Caco-2 (cell line): ENCODE data around the gene TGM5. TPM values are rescaled to one million over a fixed set of nuclear protein-coding genes. Genes with fewer than 3 reads are reported as not detected.

Experiments used
- BruUV-seq: library from RNA; stranded (reverse); fragments of 400-500 nt; replicated peaks from 2 replicates; lab custom pipeline; 2021; lab: Mats Ljungman, UMichigan
- CTCF ChIA-PET: fragments of 300-600 bp; sonication (Branson Sonifier 250); formaldehyde crosslinking; loops from one replicate; lab custom pipeline; 2022; ENCODE audit warnings: antibody characterized with exemption; lab: Charles Lee
- POLR2A ChIA-PET: fragments of 300-600 bp; sonication (Branson Sonifier 250); formaldehyde crosslinking; loops from one replicate; lab custom pipeline; 2022; ENCODE audit warnings: antibody characterized with exemption; lab: Charles Lee
- DNase-seq, 2 experiments: peaks; one replicate each; pipeline versions ENCODE4 v3.0.0 to v3.0.0-alpha.2; 2020 to 2022
- H3K27me3 ChIP-seq: replicated peaks from 2 replicates; pipeline ENCODE4 v1.6.0; 2011; ENCODE audit warnings: low read length; ENCODE audit not compliant: control insufficient read depth, insufficient read depth
- H3K36me3 ChIP-seq: 2 replicates; pipeline ENCODE4 v1.5.1; 2011; ENCODE audit warnings: low read length; ENCODE audit not compliant: control insufficient read depth, insufficient read depth
- H3K4me1 ChIP-seq: fragments of 250-450 bp; sonication (Bioruptor Pico); 2 replicates; pipeline ENCODE4 v1.5.1; 2020; ENCODE audit warnings: mild to moderate bottlenecking
- H3K4me3 ChIP-seq: 2 replicates; pipeline ENCODE4 v1.5.1; 2011; ENCODE audit warnings: low read depth, mild to moderate bottlenecking, control low read depth, low read length
- H3K9me3 ChIP-seq: fragments of 250-450 bp; sonication (Bioruptor Pico); 2 replicates; pipeline ENCODE4 v1.5.1; 2020; ENCODE audit warnings: mild to moderate bottlenecking, moderate library complexity
- H3K27ac Mint-ChIP-seq: one replicate; pipeline ENCODE4 v1.8.0; 2022; ENCODE audit warnings: mixed read lengths; ENCODE audit not compliant: unreplicated experiment
- H3K27me3 Mint-ChIP-seq: one replicate; pipeline ENCODE4 v1.8.0; 2022; ENCODE audit warnings: mixed read lengths; ENCODE audit not compliant: insufficient read depth, unreplicated experiment
- H3K36me3 Mint-ChIP-seq: one replicate; pipeline ENCODE4 v1.8.0; 2022; ENCODE audit warnings: mild to moderate bottlenecking, mixed read lengths; ENCODE audit not compliant: insufficient read depth, unreplicated experiment
- H3K4me1 Mint-ChIP-seq: one replicate; pipeline ENCODE4 v1.8.0; 2022; ENCODE audit warnings: low read depth, mixed read lengths; ENCODE audit not compliant: unreplicated experiment
- H3K4me3 Mint-ChIP-seq: one replicate; pipeline ENCODE4 v1.8.0; 2022; ENCODE audit warnings: mild to moderate bottlenecking, moderate library complexity, mixed read lengths; ENCODE audit not compliant: unreplicated experiment
- H3K9me3 Mint-ChIP-seq: one replicate; pipeline ENCODE4 v1.8.0; 2022; ENCODE audit warnings: mixed read lengths; ENCODE audit not compliant: unreplicated experiment
- CTCF ChIP-seq, 2 experiments: fragments of 200-600 bp in 1 of 2; IDR thresholded peaks; 1 replicate in 1 of 2; 2 replicates in 1 of 2; pipeline versions ENCODE4 v1.5.1 to v1.8.0; 2011 to 2022; ENCODE audit warnings: antibody characterized with exemption in 1 of 2, control low read depth in 1 of 2, inconsistent platforms in 1 of 2, low read depth in 1 of 2, low read length in 1 of 2, mild to moderate bottlenecking in 1 of 2, moderate library complexity in 1 of 2; ENCODE audit not compliant: insufficient read depth in 1 of 2, severe bottlenecking in 1 of 2, unreplicated experiment in 1 of 2
- intact Hi-C: fragments of 100-400 bp; cut with micrococcal nuclease; formaldehyde crosslinking; loops from one replicate; pipeline ENCODE4 v1.10.0; 2022; ENCODE audit not compliant: unreplicated experiment
- total RNA-seq: library from RNA; stranded (reverse); gene quantifications from 2 replicates; pipeline ENCODE4 v1.2.3, GENCODE V29; 2022

The TGM5 gene
- total RNA-seq, 1 experiment from 2014 or later, result not detected

- no peaks in the 10 kb centered on the region for H3K9me3 ChIP-seq
- no peaks in the 10 kb centered on the region for H3K36me3 ChIP-seq
- no peaks in the 10 kb centered on the region for H3K36me3 Mint-ChIP-seq
- no peak overlapping the region for H3K27ac Mint-ChIP-seq
- POLR2A ChIA-PET, result no interaction called here
- H3K4me1 Mint-ChIP-seq, result no peaks in the 10 kb centered on the region
- H3K4me1 ChIP-seq, result no peaks in the 10 kb centered on the region
- no TSS peak for BruUV-seq
- DNase-seq, result no peak
- CTCF ChIA-PET, result interaction anchor here (1.1 kb wide), 1 partner anchor 17 kb away, joined by 7 read pairs; no protein-coding TSS in a partner anchor
- intact Hi-C loops, result no loop called here
- H3K27me3 ChIP-seq, result no peaks in the 10 kb centered on the region
- no peaks in the 10 kb centered on the region for H3K9me3 Mint-ChIP-seq
- no peak overlapping the region for H3K4me3 Mint-ChIP-seq
- H3K4me3 ChIP-seq, result no peak overlapping the region
- TF ChIP-seq CTCF (IDR thresholded peaks at IDR 0.05; ENCODE audit: insufficient read depth in 1 of 2, low read depth in 1 of 2, low read length in 1 of 2, severe bottlenecking in 1 of 2, unreplicated experiment in 1 of 2), result no peak
- peaks cover 9% of the 10 kb centered on the region for H3K27me3 Mint-ChIP-seq
Measured at GRCh38 chr15:43242616-43243015, 24.1 kb downstream of the TGM5 start.

- Mint-ChIP-seq H3K36me3 (no peaks in the 10 kb centered on the region), H3K4me3 (no peak overlapping the region), H3K27ac (no peak overlapping the region), H3K27me3 (peaks cover 6% of the 10 kb centered on the region), H3K4me1 (no peaks in the 10 kb centered on the region), H3K9me3 (no peaks in the 10 kb centered on the region)
- no TSS peak for BruUV-seq
- H3K27me3 ChIP-seq, result no peaks in the 10 kb centered on the region
- no peak for TF ChIP-seq CTCF (IDR thresholded peaks at IDR 0.05; ENCODE audit: insufficient read depth in 1 of 2, low read depth in 1 of 2, low read length in 1 of 2, severe bottlenecking in 1 of 2, unreplicated experiment in 1 of 2)
- no peaks in the 10 kb centered on the region for H3K4me1 ChIP-seq
- no peak for DNase-seq
- no peak overlapping the region for H3K4me3 ChIP-seq
- H3K36me3 ChIP-seq, result no peaks in the 10 kb centered on the region
- POLR2A ChIA-PET, result no interaction called here
- no peaks in the 10 kb centered on the region for H3K9me3 ChIP-seq
- CTCF ChIA-PET, result interaction anchor here (0.6 kb wide), 1 partner anchor 18 kb away, joined by 3 read pairs; no protein-coding TSS in a partner anchor
- intact Hi-C loops, result no loop called here
Measured at GRCh38 chr15:43241100-43241499, 25.6 kb downstream of the TGM5 start.

- ChIA-PET CTCF (no interaction called here), POLR2A (no interaction called here)
- H3K4me1 ChIP-seq, result no peaks in the 10 kb centered on the region
- no TSS peak for BruUV-seq
- Mint-ChIP-seq H3K4me1 (no peaks in the 10 kb centered on the region), H3K27ac (no peak overlapping the region), H3K4me3 (no peak overlapping the region), H3K9me3 (no peaks in the 10 kb centered on the region), H3K27me3 (peaks cover 8% of the 10 kb centered on the region), H3K36me3 (no peaks in the 10 kb centered on the region)
- intact Hi-C loops, result no loop called here
- DNase-seq, result no peak
- no peak for TF ChIP-seq CTCF (IDR thresholded peaks at IDR 0.05; ENCODE audit: insufficient read depth in 1 of 2, low read depth in 1 of 2, low read length in 1 of 2, severe bottlenecking in 1 of 2, unreplicated experiment in 1 of 2)
- H3K9me3 ChIP-seq, result no peaks in the 10 kb centered on the region
- H3K36me3 ChIP-seq, result no peaks in the 10 kb centered on the region
- H3K4me3 ChIP-seq, result no peak overlapping the region
- H3K27me3 ChIP-seq, result no peaks in the 10 kb centered on the region
Measured at GRCh38 chr15:43239732-43240491, 26.8 kb downstream of the TGM5 start.
